IPS-11a (cell line): ENCODE measurements around the gene SLC9A9.
"Not testable (repeated sequence)": the region's sequence is repeated elsewhere in the genome, so short reads cannot be mapped to it uniquely, and the experiment has no call there.

Experiments
- H3K4me3 ChIP-seq: one replicate; pipeline ENCODE4 v1.5.1; 2013; ENCODE audit warnings: low read depth, low read length, control low read depth

SLC9A9 gene

DNA sequence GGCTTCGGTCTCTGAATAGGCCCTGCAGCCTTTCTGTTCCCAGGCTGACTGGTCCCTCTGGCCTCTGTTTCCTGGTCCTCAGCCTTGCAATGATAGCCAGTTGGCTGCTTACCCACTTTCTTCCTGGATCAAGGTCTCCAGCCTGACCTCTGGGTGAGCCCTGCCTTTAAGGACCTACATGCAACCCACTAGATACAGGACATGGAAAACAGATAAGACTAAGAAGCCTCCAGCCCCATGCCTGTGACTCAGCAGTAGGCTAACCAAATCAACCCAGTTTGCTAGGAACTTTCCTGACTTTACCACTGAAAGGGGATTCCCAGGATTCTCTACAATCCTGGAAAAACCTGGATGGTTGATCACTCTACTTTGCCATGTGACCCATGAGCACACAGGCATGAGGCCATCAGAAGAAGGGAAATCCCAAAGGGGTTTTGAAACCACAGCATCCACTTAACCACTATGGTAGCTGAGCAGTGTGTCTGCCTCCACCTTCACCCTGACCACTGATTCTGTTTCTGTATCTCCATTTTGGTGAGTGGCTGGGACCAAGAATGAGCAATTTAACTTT, 540.6 kb downstream of the SLC9A9 start:
- H3K4me3 ChIP-seq = no peak overlapping the region

DNA sequence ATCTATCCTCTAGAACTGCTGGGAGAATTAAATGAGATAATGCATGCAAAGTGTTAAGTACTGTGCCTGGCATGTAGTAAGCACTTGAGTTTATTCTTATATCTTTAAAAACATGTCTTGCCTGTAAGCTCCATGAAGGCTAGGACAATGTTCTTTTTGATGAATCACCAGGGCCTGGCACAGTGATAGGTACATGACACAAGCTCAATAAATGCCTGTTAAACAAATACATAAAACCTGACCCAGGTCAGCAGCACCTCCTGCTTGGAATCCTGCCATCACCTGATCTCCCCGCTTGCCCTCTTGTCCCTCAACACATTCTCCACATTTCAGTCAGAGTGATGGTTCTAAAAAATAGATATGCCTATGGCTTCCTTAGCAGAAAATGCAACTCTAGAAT, 541.9 kb downstream of the SLC9A9 start:
- no peak overlapping the region for H3K4me3 ChIP-seq

DNA sequence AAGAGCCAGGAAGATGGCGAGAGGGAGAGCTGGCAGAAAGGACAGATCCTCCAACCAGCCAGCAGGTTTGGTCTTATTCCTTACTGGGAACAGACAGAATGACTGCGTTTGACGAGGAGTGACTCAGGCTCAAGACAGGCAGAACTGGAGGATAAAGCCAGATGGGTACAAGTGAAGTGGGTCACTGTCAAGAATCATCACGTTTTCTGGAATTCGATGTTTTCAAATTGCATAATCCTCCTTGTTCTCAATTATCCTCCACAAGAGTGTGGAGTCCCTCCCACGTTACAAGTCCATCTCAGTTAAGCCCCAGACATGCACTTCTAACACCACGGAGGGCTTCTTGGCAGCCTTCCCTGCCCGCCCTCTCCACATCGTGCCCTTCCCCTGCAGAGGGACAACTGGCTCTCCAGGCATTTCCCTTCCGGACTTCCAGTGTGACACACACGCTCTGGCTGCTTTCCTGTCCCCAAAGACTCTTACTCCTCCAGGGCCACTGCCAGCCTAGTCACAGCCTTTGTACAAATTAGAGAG, 545.6 kb downstream of the SLC9A9 start:
- no peak overlapping the region for H3K4me3 ChIP-seq

DNA sequence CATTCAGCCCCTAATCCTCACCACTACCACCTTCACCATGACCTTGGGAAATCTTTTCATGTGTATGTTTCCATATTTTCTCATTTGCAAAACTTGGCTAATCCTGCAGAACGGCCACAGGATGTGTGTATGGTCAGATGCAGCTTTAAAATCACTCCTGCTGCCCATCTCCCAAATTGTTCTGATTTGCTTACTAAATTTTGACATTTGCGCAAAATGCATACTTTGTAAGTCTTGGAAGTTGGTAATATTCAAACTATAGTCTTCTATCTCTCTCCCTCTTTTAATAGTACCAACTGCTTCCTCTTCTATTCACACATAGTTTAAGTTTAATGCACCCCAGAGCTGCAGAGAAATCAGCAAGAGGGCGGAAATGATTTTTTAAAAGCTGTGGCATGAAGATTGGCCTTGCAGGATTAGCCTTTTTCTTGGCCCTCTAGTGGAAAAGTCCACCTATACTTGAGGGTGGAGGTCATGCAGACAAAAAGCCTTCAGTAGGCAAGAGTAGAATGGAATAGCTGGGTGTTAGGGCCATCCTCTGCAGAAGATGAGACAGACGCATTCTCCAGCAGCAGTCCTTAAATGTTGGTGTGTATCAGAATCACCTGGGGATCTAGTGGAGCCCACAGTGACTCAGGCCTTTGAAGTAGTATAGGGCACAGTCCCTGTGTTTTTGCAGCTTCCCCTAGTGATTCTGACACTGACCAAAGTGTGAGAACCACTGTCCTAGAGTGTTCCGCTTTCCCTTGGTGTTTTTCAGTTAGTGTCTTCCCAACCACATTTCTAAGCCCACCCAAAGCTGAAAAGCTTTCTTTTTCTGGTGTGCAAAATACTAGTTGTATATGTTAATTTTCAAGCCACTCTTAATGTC, 547.0 kb downstream of the SLC9A9 start:
- H3K4me3 ChIP-seq = no peak overlapping the region

DNA sequence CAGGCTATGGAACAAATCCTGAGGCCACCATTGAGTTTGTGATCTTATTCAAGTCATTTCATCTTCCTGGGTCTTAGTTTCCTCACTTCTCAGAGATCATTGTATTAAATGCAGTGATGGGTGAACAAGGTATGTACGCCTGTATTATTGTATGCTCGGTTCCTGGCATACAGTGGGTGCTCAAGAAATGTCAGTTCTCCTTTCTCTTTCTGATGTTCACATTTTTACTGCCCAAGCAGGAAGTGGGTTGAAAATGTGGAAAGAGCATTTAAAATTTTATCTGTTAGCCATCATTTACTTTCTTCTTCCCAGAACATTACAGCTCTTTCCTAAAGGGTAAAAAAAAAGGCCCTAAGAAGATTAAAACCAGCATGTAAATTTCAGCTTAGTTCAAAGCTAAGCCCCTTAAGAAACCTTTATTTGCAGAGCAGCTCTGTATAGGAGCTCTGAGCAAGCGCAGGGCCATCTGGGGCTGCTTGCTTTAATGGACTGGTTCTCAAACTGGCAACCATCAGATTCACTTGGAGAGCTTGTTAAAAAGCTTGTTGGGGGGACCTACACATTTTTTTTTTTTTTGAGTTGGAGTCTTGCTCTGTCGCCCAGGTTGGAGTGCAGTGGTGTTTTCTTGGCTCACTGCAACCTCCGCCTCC, 549.3 kb downstream of the SLC9A9 start:
- no peak overlapping the region for H3K4me3 ChIP-seq

DNA sequence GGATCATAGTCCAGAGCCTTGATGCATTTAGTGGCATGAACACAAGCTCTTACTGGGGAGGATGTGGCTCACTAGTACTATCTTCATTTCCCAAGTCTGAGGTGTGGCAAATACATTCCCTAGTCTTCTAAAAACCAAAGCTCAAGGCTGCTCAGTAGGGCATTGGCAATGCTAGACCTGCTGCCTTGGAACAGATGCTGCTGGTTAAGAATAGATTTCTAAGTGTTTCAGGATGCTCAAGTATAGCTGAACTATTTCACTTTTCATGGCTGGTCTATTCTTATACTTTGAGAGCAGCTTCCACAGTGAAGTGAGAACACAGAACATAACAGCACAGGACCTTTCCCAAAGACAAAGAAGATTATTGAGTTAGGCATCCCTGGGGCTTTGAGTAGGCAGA, 549.9 kb downstream of the SLC9A9 start:
- no peak overlapping the region for H3K4me3 ChIP-seq

DNA sequence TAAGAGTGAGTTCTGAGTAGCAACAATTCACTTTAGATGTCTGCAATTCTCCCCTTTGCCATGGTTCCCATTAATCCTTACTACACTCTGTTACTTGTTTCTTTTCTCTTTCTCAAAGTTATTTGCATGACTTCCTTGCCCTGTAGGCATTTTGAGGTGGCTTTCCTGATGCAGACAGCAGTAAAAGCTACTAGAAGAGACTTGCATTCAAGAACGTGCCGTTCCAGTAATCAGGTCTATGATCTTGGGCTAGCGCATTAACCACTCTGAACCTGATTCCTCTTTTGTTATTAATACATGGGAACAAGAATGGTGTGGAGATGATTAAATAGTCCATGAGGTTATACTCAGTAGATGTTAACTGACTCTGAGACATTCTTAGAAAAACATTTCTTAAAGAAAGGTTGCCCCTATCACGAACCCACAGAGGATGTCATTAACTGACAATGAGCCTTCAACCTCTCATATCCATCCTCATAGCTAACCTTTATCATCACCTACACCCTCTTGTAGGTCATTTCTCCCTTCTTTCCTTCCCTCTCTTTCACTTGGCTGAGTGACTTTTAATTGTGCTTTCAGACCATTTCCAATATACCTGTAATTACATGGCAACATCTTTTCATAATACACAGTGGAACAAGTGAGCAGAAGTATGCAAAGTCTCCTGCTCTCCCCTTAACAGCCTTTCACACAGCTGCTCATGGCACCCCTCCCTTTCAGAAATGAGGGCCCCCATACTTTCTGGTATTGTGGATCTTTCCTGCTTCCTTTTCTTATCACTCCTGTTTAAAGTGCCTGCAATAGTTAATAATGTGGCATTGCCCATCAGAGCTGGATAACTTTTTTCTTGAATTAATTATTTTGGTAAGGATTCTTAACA, 552.8 kb downstream of the SLC9A9 start:
- no peak overlapping the region for H3K4me3 ChIP-seq

DNA sequence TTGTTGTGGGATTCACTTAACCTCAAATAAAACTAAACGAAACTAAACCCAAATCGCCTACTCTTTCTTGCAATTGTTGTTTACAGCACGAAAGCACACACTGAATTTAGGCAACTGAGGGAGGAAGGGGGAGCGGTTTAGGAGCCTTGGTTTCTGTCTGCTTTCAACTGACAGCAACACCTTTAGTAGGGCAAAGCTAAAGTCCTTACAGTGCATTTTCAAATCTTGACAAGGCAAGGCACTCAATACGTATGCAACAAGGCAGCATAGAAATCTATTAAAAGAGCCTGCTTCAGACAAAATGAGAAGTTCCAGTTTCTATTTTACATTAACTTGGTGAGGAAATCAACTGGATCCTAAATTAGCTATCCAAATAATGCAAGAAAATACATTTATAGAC, 554.1 kb downstream of the SLC9A9 start:
- H3K4me3 ChIP-seq = no peak overlapping the region

DNA sequence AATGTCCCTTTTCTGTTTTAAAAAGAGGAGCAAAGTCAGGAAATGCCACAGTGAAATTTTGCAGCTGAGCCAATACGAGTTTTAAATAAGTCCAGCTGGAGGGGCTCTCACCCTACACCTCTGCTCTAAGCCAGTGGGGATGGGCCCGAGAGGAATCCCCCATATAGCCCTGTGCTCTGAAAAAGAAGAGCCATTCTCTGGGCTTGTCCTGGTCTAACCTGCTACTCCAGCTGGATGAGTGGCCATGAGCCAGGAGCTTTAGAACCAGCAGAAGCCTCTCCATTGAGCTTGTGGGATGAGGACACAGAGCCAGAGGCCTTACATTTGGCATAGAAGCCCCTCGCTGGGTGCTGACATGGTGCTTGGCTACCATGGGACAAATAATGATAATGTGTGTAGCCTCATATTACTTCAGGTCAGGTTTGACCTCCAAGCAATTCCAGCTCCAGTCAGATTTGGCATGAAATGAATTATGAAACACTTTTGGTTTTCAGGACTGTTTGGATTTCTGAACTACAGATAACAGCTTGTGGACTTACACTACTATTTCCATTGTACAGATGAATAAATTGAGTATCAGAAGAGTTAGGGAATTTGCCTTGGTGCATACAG, 556.3 kb downstream of the SLC9A9 start:
- no peak overlapping the region for H3K4me3 ChIP-seq

DNA sequence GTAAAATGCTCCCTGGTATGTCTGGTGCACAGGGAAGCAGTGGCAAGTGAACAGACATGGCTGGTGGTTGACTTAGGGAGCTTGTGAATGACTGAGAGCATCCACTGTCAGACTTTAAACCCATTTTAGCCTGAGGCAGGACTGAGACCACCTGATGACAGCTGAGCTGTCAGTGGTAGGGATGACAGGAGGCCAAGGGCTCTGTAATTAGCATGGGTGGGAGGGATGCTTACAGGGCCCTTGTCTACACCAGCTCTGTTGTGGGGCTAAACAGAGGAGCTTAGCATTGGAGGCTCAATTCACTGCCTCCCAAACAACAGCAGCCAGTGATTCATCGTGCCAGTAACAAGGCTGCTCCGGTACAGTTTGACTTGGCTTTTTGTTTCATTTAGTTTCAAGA, 559.3 kb downstream of the SLC9A9 start:
- no peak overlapping the region for H3K4me3 ChIP-seq

DNA sequence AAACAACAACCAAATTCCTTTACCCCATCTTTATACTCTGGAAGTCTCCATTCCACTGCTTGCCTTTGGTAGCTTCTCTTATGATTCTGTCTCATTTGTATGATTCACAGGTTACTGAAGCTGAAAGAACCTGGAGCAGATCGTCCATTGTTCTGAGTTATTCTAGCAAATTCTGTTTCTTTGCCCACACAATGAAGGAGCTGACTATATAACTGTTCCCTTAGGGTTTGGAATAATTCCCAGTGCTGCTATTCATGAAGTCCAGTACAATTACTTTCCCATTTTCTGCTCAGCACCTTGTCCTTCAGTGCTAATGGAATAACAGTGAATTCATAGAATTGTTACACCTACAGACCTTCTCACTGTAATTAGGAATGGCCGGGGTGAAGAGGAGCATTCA, 560.9 kb downstream of the SLC9A9 start:
- no peak overlapping the region for H3K4me3 ChIP-seq

DNA sequence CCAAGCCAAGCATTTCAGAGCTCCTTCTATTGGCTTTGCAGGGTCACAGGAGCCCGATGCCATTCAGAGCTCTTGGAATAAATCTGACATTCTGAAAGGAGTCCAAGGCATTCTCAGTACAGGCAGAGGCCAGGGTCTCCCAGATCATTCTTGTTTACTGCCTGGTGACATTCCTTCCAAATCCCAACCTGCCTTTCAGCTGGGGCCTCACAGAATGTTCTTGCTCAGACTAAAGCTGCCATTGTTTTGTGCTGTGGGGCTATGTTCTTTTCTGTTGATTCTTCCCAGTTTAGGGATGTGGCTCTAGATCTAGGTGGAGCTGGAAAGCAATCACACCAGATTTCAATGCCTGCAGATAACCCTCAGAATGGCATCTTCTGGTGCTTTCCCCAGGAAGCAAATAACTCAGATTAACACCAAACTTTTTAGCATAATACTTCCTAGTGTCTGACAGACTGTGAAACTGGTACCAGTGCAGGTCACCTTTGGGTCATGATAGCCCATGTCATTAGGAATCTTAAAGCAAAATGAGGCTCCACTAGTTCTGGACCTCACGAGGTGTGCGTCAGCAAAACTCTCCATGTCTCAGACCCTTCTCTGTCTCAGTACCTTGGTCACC, 561.8 kb downstream of the SLC9A9 start:
- H3K4me3 ChIP-seq = no peak overlapping the region

DNA sequence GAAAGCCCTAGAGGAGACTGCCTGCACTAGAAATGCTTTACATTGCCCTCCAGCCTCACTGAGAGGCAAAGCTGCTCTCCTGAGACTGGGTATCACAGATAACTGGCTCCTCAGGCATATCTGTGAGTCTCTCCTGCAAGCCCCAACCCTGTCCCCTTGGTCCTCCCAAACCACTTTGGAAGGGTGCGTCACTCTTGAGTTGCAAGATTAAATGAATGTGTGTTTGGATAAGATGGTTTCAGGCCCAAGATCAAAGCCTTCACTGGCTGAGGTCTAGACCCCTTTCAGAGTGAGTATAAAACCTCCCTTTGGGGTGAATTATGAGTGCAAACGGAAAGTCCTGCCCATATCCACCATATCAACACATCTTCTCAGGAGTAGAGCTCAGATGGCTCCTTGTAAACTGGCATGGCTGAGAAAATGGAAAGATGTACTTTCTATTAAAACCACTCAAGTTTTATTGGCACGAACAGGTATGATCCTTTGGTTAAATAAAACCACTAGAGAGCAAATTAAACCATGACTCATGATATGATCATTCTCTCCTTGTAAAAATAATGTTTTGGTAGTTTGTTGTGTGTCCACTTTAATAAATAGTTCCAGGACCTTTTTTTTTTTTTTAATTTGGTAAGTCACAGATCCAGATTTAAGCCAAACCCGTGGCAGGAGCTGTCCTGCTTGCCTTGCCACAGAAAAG, 564.7 kb downstream of the SLC9A9 start:
- no peak overlapping the region for H3K4me3 ChIP-seq

DNA sequence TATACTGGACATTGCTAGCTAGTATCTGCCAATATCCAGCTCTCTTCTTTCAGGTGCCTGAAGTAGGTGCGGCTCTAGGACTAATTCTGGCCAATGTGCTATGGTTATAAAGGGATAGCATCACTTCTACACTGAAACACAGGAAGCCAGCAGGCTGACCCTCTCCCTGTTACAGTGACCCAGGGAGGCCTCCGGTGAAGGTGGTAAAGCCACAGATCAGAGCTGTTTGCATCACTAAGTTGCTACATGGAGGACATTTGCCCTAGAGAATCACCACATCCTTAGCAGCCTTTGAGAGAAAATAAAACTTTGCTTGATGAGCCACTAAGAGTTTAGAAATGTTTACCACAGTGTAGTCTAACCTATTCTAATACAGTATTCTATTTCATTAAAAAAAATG, 567.3 kb downstream of the SLC9A9 start:
- no peak overlapping the region for H3K4me3 ChIP-seq

DNA sequence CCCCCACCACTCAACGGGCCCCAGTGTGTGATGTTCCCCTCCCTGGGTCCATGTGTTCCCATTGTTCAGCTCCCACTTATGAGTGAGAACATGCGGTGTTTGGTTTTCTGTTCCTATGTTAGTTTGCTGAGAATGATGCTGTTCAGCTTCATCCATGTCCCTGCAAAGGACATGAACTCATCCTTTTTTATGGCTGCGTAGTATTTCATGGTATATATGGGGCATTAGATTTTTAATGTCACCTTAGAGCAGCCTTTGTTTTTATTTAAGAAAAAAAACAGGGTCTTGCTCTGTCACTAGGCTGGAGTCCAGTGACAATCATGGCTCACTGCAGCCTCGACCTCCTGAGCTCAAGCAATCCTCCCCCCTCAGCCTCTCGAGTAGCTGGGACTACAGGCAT, 568.7 kb downstream of the SLC9A9 start:
- H3K4me3 ChIP-seq = not testable (repeated sequence)

DNA sequence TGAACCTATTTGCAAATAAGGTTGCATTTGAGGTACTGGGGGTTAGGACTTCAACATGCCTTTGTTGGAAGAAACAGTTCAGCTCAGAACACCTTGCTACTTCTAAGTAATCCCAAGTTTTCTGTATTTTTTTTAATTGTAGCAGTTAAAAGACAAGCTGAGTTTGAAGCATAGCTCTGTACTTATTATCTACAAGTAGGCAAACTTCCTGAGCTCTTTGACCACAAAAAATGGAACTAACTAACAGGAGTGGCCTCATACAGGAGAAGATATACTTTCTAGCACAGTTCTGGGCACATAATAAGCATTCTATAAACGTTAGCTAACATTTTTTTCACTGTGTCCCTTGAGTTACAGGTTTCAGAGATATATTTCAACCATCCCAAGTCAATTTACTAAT, 569.5 kb downstream of the SLC9A9 start:
- no peak overlapping the region for H3K4me3 ChIP-seq

DNA sequence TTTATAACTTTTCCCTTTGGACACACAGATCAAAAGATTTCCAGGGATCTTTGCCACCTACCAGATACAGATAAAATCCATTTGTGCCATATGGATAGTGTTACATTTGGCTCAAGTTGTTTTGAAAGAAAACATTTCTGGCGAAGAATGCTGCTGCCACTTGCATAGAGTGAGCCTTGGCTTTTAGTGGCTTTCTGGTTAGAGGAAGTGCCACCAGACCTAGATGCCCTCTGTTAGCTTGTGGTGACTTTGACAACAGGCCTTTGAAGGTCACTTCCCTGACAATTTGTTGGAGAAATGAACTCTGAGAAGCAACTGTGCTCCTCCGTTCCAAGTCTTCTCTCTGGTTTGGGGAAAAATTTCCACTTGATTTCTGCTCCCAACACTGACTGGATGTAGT, 570.7 kb downstream of the SLC9A9 start:
- no peak overlapping the region for H3K4me3 ChIP-seq

DNA sequence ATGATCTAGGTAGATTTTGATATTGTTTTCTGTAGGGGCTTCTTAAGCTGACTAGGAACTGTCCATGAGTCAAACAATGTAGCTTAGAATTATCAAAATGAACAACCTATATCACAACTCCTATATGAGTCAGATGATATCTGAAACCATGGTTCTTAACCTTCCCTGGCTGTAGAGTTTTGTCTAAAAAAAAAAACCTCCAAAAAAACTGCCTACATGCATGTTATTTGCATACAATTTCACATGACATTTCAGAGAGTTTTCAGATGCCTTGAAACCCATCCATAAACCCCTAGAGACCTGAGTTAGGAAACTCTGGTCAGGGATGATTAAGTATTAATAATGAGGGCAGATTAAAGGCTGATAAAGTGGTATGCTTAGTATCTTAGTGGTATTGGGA, 571.7 kb downstream of the SLC9A9 start:
- no peak overlapping the region for H3K4me3 ChIP-seq

DNA sequence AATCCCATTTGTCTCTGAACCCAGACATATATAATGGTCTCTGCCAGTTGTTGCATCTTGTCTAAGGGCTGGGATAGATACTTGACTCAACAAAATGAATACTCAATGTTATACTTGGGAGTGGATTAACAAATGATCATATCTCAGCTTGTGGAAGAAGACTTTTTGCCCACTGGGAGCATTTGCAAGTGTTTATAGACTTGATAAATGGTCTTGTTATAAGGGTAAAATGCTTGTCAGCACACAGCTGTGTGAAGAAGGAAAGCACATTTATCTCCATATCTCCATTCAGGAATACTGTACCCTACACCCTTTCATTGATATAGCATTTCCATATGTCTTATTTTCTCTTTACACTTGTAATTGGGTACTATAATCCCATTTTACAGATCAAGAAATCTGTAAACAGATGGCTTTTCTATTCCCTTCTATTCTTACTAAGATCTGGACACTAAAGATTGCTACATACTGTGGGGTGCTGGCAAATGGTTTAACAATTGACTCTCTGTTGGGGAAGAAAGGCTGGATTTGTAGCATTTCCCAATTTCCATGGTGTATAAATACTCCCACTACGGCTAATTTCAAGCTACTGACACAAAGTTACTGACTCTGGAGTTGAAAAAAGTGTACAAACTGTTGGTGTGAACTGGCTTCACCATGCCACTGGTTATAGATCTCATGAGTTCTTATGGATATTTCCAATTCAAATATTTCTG, 574.1 kb downstream of the SLC9A9 start:
- H3K4me3 ChIP-seq = no peak overlapping the region
